Measurements from ENCODE around the gene MBD2.
"Not testable (repeated sequence)": the region's sequence is repeated elsewhere in the genome, so short reads cannot be mapped to it uniquely, and the experiment has no call there.

The MBD2 gene

GRCh38 chr18:54148678-54149077 lies 75.8 kb downstream of the MBD2 start:
- no peak for DNase-seq

GRCh38 chr18:54148151-54148550 lies 76.3 kb downstream of the MBD2 start:
- DNase-seq: no peak

GRCh38 chr18:54147439-54147838 lies 77.0 kb downstream of the MBD2 start:
- DNase-seq: no peak

- DNase-seq: no peak
These were observed 83.3 kb downstream of the MBD2 start for GRCh38 chr18:54141041-54141608.

- DNase-seq: no peak
These were observed 83.8 kb downstream of the MBD2 start for GRCh38 chr18:54140641-54141040.

GRCh38 chr18:54135216-54135615 lies 89.3 kb downstream of the MBD2 start:
- DNase-seq: no peak

GRCh38 chr18:54134053-54134452 lies 90.4 kb downstream of the MBD2 start:
- DNase-seq: no peak

- no peak for DNase-seq
These were observed 93.8 kb downstream of the MBD2 start for GRCh38 chr18:54130631-54131030.

GRCh38 chr18:54130177-54130576 lies 94.3 kb downstream of the MBD2 start:
- no peak for DNase-seq

GRCh38 chr18:54129448-54130067 lies 94.9 kb downstream of the MBD2 start:
- DNase-seq: no peak

GRCh38 chr18:54127759-54128378 lies 96.6 kb downstream of the MBD2 start:
- DNase-seq: peak; percentile 7

- DNase-seq: no peak
These were observed 99.0 kb downstream of the MBD2 start for GRCh38 chr18:54125429-54125828.

GRCh38 chr18:54123720-54124440 lies 100.6 kb downstream of the MBD2 start:
- not testable (repeated sequence) for DNase-seq

- no peak for DNase-seq
These were observed 104.9 kb downstream of the MBD2 start for GRCh38 chr18:54119524-54120019.

GRCh38 chr18:54117853-54118773 lies 106.4 kb downstream of the MBD2 start:
- DNase-seq: no peak

GRCh38 chr18:54116541-54117257 lies 107.8 kb downstream of the MBD2 start:
- no peak for DNase-seq

- no peak for DNase-seq
These were observed 112.1 kb downstream of the MBD2 start for GRCh38 chr18:54112356-54112755.

- no peak for DNase-seq
These were observed 115.3 kb downstream of the MBD2 start for GRCh38 chr18:54109131-54109683.

GRCh38 chr18:54102123-54102522 lies 122.3 kb downstream of the MBD2 start:
- DNase-seq: no peak
